ENCODE results near the gene HMGXB4.

- TF ChIP-seq CTCF (conservative IDR thresholded peaks at IDR 0.05; ENCODE audit: low read depth, low read length) (no peak), POLR2A (IDR thresholded peaks at IDR 0.05; ENCODE audit: low read depth, low read length) (no peak), ELK1 (IDR thresholded peaks at IDR 0.05; ENCODE audit: borderline replicate concordance, low read depth, low read length) (no peak), CEBPB (IDR thresholded peaks at IDR 0.05; ENCODE audit: low read depth, low read length) (no peak), SMC3 (IDR thresholded peaks at IDR 0.05; ENCODE audit: low read depth, low read length) (no peak), RCOR1 (IDR thresholded peaks at IDR 0.05; ENCODE audit: insufficient replicate concordance, low read length) (no peak), USF2 (IDR thresholded peaks at IDR 0.05; ENCODE audit: low read depth, low read length) (no peak)
Observed at GRCh38 chr22:35292786-35293185, 35.5 kb downstream of the HMGXB4 start.

All from IMR-90 (cell line).